Measurements from ENCODE around the gene MUC6. TPM values are rescaled to one million over a fixed set of nuclear protein-coding genes. Genes with fewer than 3 reads are reported as not detected.

The MUC6 gene
- total and polyA plus RNA-seq, 2 experiments from 2014 or later: not detected

- H3K9me2 ChIP-seq (ENCODE audit: insufficient read depth): no peaks in the 10 kb centered on the region
- H2AFZ ChIP-seq: no peak overlapping the region
- H3K9ac ChIP-seq: no peak overlapping the region
- H3K79me2 ChIP-seq (ENCODE audit: insufficient read depth): no peaks in the 10 kb centered on the region
- no peak overlapping the region for H3K27ac ChIP-seq
- H4K20me1 ChIP-seq (ENCODE audit: insufficient read depth): no peaks in the 10 kb centered on the region
- TF ChIP-seq EZH2 (IDR thresholded peaks at IDR 0.05; ENCODE audit: insufficient read depth, poor library complexity, severe bottlenecking) (no peak), EZH2phosphoT487 (IDR thresholded peaks at IDR 0.05; ENCODE audit: insufficient read depth, low read depth) (no peak)
- no peaks in the 10 kb centered on the region for H3F3A ChIP-seq (ENCODE audit: insufficient read depth)
- H3K27me3 ChIP-seq (replicated peaks; ENCODE audit: insufficient read depth): 0 out of 2 replicates have a peak, but pooled peaks cover 3% of the 10 kb centered on the region
- in situ Hi-C loops (cut with MboI): no loop called here
- no peak for DNase-seq
- peaks cover 8% of the 10 kb centered on the region for H3K4me1 ChIP-seq (ENCODE audit: insufficient read depth)
- H3K4me3 ChIP-seq: no peak overlapping the region
- no peaks in the 10 kb centered on the region for H3K9me3 ChIP-seq (ENCODE audit: low read depth)
- no peaks in the 10 kb centered on the region for H3K36me3 ChIP-seq (ENCODE audit: low read depth)
- no peak overlapping the region for H3K4me2 ChIP-seq (ENCODE audit: unreplicated experiment)
Measured at GRCh38 chr11:1069740-1070139, 33.2 kb upstream of the MUC6 start.

GRCh38 chr11:1067812-1068496 is 31.4 kb upstream of the MUC6 start:
- Histone ChIP-seq H4K20me1 (ENCODE audit: insufficient read depth) (no peaks in the 10 kb centered on the region), H3K9me2 (ENCODE audit: insufficient read depth) (no peaks in the 10 kb centered on the region), H3K4me1 (ENCODE audit: insufficient read depth) (no peaks in the 10 kb centered on the region), H3K4me2 (ENCODE audit: unreplicated experiment) (no peak overlapping the region), H3F3A (ENCODE audit: insufficient read depth) (no peaks in the 10 kb centered on the region), H3K9ac (no peak overlapping the region), H3K27ac (no peak overlapping the region), H3K4me3 (no peak overlapping the region), H2AFZ (no peak overlapping the region), H3K36me3 (ENCODE audit: low read depth) (no peaks in the 10 kb centered on the region), H3K27me3 (replicated peaks; ENCODE audit: insufficient read depth) (0 out of 2 replicates have a peak, but pooled peaks cover 3% of the 10 kb centered on the region), H3K79me2 (ENCODE audit: insufficient read depth) (no peaks in the 10 kb centered on the region), H3K9me3 (ENCODE audit: low read depth) (no peaks in the 10 kb centered on the region)
- in situ Hi-C loops (cut with MboI): no loop called here
- 72 to 74% methylated on average over 8 of the region's 8 CpGs for WGBS, 2 experiments (ENCODE audit: low coverage in 1 of 2, low lambda C conversion rate in 2 of 2, missing lambda C conversion rate in 2 of 2)
- no peak for TF ChIP-seq EZH2 (IDR thresholded peaks at IDR 0.05; ENCODE audit: insufficient read depth, poor library complexity, severe bottlenecking)
- TF ChIP-seq EZH2phosphoT487 (IDR thresholded peaks at IDR 0.05; ENCODE audit: insufficient read depth, low read depth): no peak
- DNase-seq: no peak

GRCh38 chr11:1064167-1064566 is 27.6 kb upstream of the MUC6 start:
- Histone ChIP-seq H3K27ac (no peak overlapping the region), H3K36me3 (ENCODE audit: low read depth) (no peaks in the 10 kb centered on the region), H3K4me1 (ENCODE audit: insufficient read depth) (0 out of 2 replicates have a peak, but pooled peaks cover 6% of the 10 kb centered on the region), H3K4me3 (no peak overlapping the region), H3F3A (ENCODE audit: insufficient read depth) (no peaks in the 10 kb centered on the region), H3K4me2 (ENCODE audit: unreplicated experiment) (no peak overlapping the region), H3K27me3 (replicated peaks; ENCODE audit: insufficient read depth) (0 out of 2 replicates have a peak, but pooled peaks cover 3% of the 10 kb centered on the region), H3K9me3 (ENCODE audit: low read depth) (no peaks in the 10 kb centered on the region), H2AFZ (no peak overlapping the region), H3K9me2 (ENCODE audit: insufficient read depth) (no peaks in the 10 kb centered on the region), H3K9ac (no peak overlapping the region), H3K79me2 (ENCODE audit: insufficient read depth) (no peaks in the 10 kb centered on the region), H4K20me1 (ENCODE audit: insufficient read depth) (no peaks in the 10 kb centered on the region)
- WGBS, 2 experiments (ENCODE audit: low coverage in 1 of 2, low lambda C conversion rate in 2 of 2, missing lambda C conversion rate in 2 of 2): 66 to 69% methylated on average over 3 of the region's 3 CpGs
- in situ Hi-C loops (cut with MboI): no loop called here
- no peak for TF ChIP-seq EZH2phosphoT487 (IDR thresholded peaks at IDR 0.05; ENCODE audit: insufficient read depth, low read depth)
- TF ChIP-seq EZH2 (IDR thresholded peaks at IDR 0.05; ENCODE audit: insufficient read depth, poor library complexity, severe bottlenecking): no peak
- no peak for DNase-seq

- no peak overlapping the region for H3K4me3 ChIP-seq
- no peaks in the 10 kb centered on the region for H3K36me3 ChIP-seq (ENCODE audit: low read depth)
- H3K9me3 ChIP-seq (ENCODE audit: low read depth): no peaks in the 10 kb centered on the region
- H3K27me3 ChIP-seq (replicated peaks; ENCODE audit: insufficient read depth): peaks cover 3% of the 10 kb centered on the region; the same call in 1 of the 2 replicates
- no peak for DNase-seq
- H3K27ac ChIP-seq: no peak overlapping the region
- no peak overlapping the region for H3K4me2 ChIP-seq (ENCODE audit: unreplicated experiment)
- WGBS, 2 experiments (ENCODE audit: low coverage in 1 of 2, low lambda C conversion rate in 2 of 2, missing lambda C conversion rate in 2 of 2): 70 to 74% methylated on average over 9 of the region's 9 CpGs
- H3K9ac ChIP-seq: no peak overlapping the region
- H3F3A ChIP-seq (ENCODE audit: insufficient read depth): no peaks in the 10 kb centered on the region
- in situ Hi-C loops (cut with MboI): no loop called here
- no peak for TF ChIP-seq EZH2phosphoT487 (IDR thresholded peaks at IDR 0.05; ENCODE audit: insufficient read depth, low read depth)
- no peak for TF ChIP-seq EZH2 (IDR thresholded peaks at IDR 0.05; ENCODE audit: insufficient read depth, poor library complexity, severe bottlenecking)
- H3K4me1 ChIP-seq (ENCODE audit: insufficient read depth): 0 out of 2 replicates have a peak, but pooled peaks cover 6% of the 10 kb centered on the region
- H2AFZ ChIP-seq: no peak overlapping the region
- H3K9me2 ChIP-seq (ENCODE audit: insufficient read depth): no peaks in the 10 kb centered on the region
- H3K79me2 ChIP-seq (ENCODE audit: insufficient read depth): no peaks in the 10 kb centered on the region
- H4K20me1 ChIP-seq (ENCODE audit: insufficient read depth): no peaks in the 10 kb centered on the region
Measured at GRCh38 chr11:1062075-1062820, 25.7 kb upstream of the MUC6 start.

Data from GM23248 (cell line).